GM19239 (cell line): ENCODE measurements around the gene CDC42BPA.
A peak's percentile ranks its signal among the peaks of the same experiment; 100 is the strongest.

Experiments
- DNase-seq: peaks from one replicate; pipeline ENCODE4 v3.0.0; 2011; ENCODE audit warnings: low spot score; ENCODE audit not compliant: insufficient read length
- FAIRE-seq: peaks from 2 replicates; lab custom pipeline; 2011; peaks lifted over from hg19 to GRCh38; lab: Jason Lieb, UNC

CDC42BPA gene

GRCh38 chr1:227223171-227223806, 95.0 kb downstream of the CDC42BPA start:
- FAIRE-seq, result peak; percentile 48

GRCh38 chr1:227219715-227220292, 98.5 kb downstream of the CDC42BPA start:
- no peak for FAIRE-seq

More at GRCh38 chr1:227223171-227223806, 95.0 kb downstream of the CDC42BPA start:
- DNase-seq, result no peak

GRCh38 chr1:227218870-227219573, 99.3 kb downstream of the CDC42BPA start:
- FAIRE-seq (peak; percentile 65), DNase-seq (no peak)

More at GRCh38 chr1:227219715-227220292, 98.5 kb downstream of the CDC42BPA start:
- DNase-seq, result no peak

GRCh38 chr1:227215863-227216510, 102.3 kb downstream of the CDC42BPA start:
- DNase-seq, result no peak
- no peak for FAIRE-seq

GRCh38 chr1:227214207-227214606, 104.1 kb downstream of the CDC42BPA start:
- FAIRE-seq (no peak), DNase-seq (no peak)

- FAIRE-seq, result no peak
- no peak for DNase-seq
Observed at GRCh38 chr1:227213426-227213825, 104.9 kb downstream of the CDC42BPA start.

- FAIRE-seq (no peak), DNase-seq (no peak)
Observed at GRCh38 chr1:227212164-227212563, 106.1 kb downstream of the CDC42BPA start.

GRCh38 chr1:227210604-227211003, 107.7 kb downstream of the CDC42BPA start:
- no peak for FAIRE-seq

GRCh38 chr1:227197064-227197463, 121.2 kb downstream of the CDC42BPA start:
- no peak for FAIRE-seq
- DNase-seq, result no peak

More at GRCh38 chr1:227210604-227211003, 107.7 kb downstream of the CDC42BPA start:
- DNase-seq, result no peak

GRCh38 chr1:227192163-227192562, 126.1 kb downstream of the CDC42BPA start:
- DNase-seq (peak; percentile 6), FAIRE-seq (peak; percentile 65)

- DNase-seq (no peak), FAIRE-seq (peak; percentile 87)
Observed at GRCh38 chr1:227191607-227192006, 126.7 kb downstream of the CDC42BPA start.

GRCh38 chr1:227190321-227190720, 128.0 kb downstream of the CDC42BPA start:
- DNase-seq (no peak), FAIRE-seq (no peak)

GRCh38 chr1:227185291-227185690, 133.0 kb downstream of the CDC42BPA start:
- FAIRE-seq, result no peak
- no peak for DNase-seq

- FAIRE-seq (no peak), DNase-seq (no peak)
Observed at GRCh38 chr1:227182012-227182411, 136.3 kb downstream of the CDC42BPA start.

- FAIRE-seq (no peak), DNase-seq (no peak)
Observed at GRCh38 chr1:227175611-227176010, 142.7 kb downstream of the CDC42BPA start.

GRCh38 chr1:227174164-227174563, 144.1 kb downstream of the CDC42BPA start:
- FAIRE-seq (no peak), DNase-seq (no peak)

- DNase-seq, result no peak
- FAIRE-seq, result no peak
Observed at GRCh38 chr1:227170361-227171166, 147.7 kb downstream of the CDC42BPA start.

GRCh38 chr1:227169343-227169742, 148.9 kb downstream of the CDC42BPA start:
- FAIRE-seq (no peak), DNase-seq (no peak)

- no peak for DNase-seq
- no peak for FAIRE-seq
Observed at GRCh38 chr1:227167276-227168101, 150.8 kb downstream of the CDC42BPA start.
